ENCODE measurements around the gene DGUOK.

- TF ChIP-seq CTCF (IDR thresholded peaks at IDR 0.05) (no peak), POLR2AphosphoS5 (IDR thresholded peaks at IDR 0.05; ENCODE audit: low read depth, low read length) (no peak)
Measured at GRCh38 chr2:73980566-73980965, 53.9 kb downstream of the DGUOK start.
